K562 (cell line): ENCODE measurements around the gene PSMC2. TPM values are rescaled to one million over a fixed set of nuclear protein-coding genes. Genes with fewer than 3 reads are reported as not detected.

Experiments
- EWSR1 ChIP-seq: fragments of 450-650 bp; IDR thresholded peaks from 2 replicates; pipeline ENCODE4 v1.6.1; 2018; ENCODE audit warnings: borderline replicate concordance, mild to moderate bottlenecking, low read depth, moderate library complexity; ENCODE audit not compliant: partially characterized antibody
- FUS ChIP-seq: fragments of 200-400 bp; formaldehyde crosslinking; optimal IDR thresholded peaks from 2 replicates; pipeline ENCODE3; 2017; ENCODE audit warnings: low read depth, low read length
- HBP1 ChIP-seq: fragments of 450-650 bp; formaldehyde crosslinking; IDR thresholded peaks from 2 replicates; pipeline ENCODE4 v1.4.0; 2022; ENCODE audit warnings: missing genetic modification characterization
- IRF1 ChIP-seq: sonication (generic); formaldehyde crosslinking; IDR thresholded peaks from 2 replicates; pipeline ENCODE4 v1.8.0; 2022; ENCODE audit warnings: missing genetic modification reagents, mild to moderate bottlenecking, borderline replicate concordance
- MEF2A ChIP-seq: IDR thresholded peaks from 2 replicates; pipeline ENCODE4 v1.6.1; 2011; ENCODE audit warnings: low read depth, mild to moderate bottlenecking, low read length, moderate library complexity; ENCODE audit not compliant: control insufficient read depth
- NCOA6 ChIP-seq: fragments of 450-650 bp; IDR thresholded peaks from 2 replicates; pipeline ENCODE4 v1.6.1; 2017; ENCODE audit warnings: mild to moderate bottlenecking
- RAD51 ChIP-seq: fragments of 450-650 bp; IDR thresholded peaks from 2 replicates; pipeline ENCODE4 v1.7.1; 2016; ENCODE audit warnings: low read depth, mild to moderate bottlenecking, borderline replicate concordance
- SNAPC5 ChIP-seq: fragments of 250-450 bp; sonication (Bioruptor Pico); IDR thresholded peaks from 2 replicates; pipeline ENCODE4 v1.8.0; 2021; ENCODE audit warnings: moderate library complexity, mild to moderate bottlenecking, inconsistent platforms
- TAF7 ChIP-seq: fragments of 450-650 bp; IDR thresholded peaks from 2 replicates; pipeline ENCODE4 v1.6.1; 2016; ENCODE audit warnings: missing genetic modification characterization, missing compliant biosample characterization
- ZC3H11A ChIP-seq: IDR thresholded peaks from 2 replicates; pipeline ENCODE4 v1.6.1; 2012; ENCODE audit warnings: low read depth, low read length, improper control_type of control experiment
- ZNF165 ChIP-seq: fragments of 250-450 bp; sonication (Bioruptor Pico); IDR thresholded peaks from 2 replicates; pipeline ENCODE4 v1.4.0; 2020; ENCODE audit warnings: borderline replicate concordance
- ZNF609 ChIP-seq: sonication (generic); formaldehyde crosslinking; IDR thresholded peaks from 2 replicates; pipeline ENCODE4 v1.8.1; 2023; ENCODE audit warnings: missing genetic modification reagents, mild to moderate bottlenecking, borderline replicate concordance
- ZNF655 ChIP-seq: fragments of 250-450 bp; sonication (Bioruptor Pico); IDR thresholded peaks from 2 replicates; pipeline ENCODE4 v1.5.0; 2021
- polyA plus RNA-seq, 8 experiments: library from polyadenylated mRNA; depleted of rRNA in 4 of 8; stranded (reverse) in 5 of 8; unstranded in 3 of 8; fragments of >200 nt; fragmentation: Nextera tagmentation in 2 of 8; fragmentation: Illumina TruSeq in 1 of 8; extraction: Ambion mirVana in 2 of 8; extraction: Trizol in 1 of 8; gene quantifications; 2 replicates each; pipeline versions ENCODE4 v1.2.1 to v1.2.3, GENCODE V29; 2011 to 2014; ENCODE audit warnings: inconsistent platforms in 1 of 8, missing spikeins in 1 of 8
- total RNA-seq, 7 experiments: library from RNA; depleted of rRNA in 6 of 7; stranded (reverse); fragments of >200 nt in 6 of 7; fragmentation: Illumina TruSeq in 2 of 7; extraction: Trizol in 2 of 7; gene quantifications; 2 replicates each; pipeline versions ENCODE4 v1.2.1 to v1.2.3, GENCODE V29; 2011 to 2021; ENCODE audit warnings: low replicate concordance in 1 of 7

PSMC2 gene
- total and polyA plus RNA-seq, 9 of the 15 experiments (the other 6 are each of a cell fraction or from before 2014, with no cell fraction given): 316 to 1,105 (median 511) TPM

- no peak for TF ChIP-seq ZC3H11A
- TF ChIP-seq IRF1: no peak
- TF ChIP-seq ZNF655: no peak
- no peak for TF ChIP-seq NCOA6
- TF ChIP-seq ZNF165 (CRISPR knock-in tag): 0 out of 2 replicates have a peak, but pooled peaks have one; percentile 73
- no peak for TF ChIP-seq SNAPC5 (CRISPR knock-in tag)
- no peak for TF ChIP-seq EWSR1
- TF ChIP-seq ZNF609 (CRISPR knock-in tag): no peak
- peak; percentile 88 for TF ChIP-seq TAF7 (tag)
- no peak for TF ChIP-seq FUS
- TF ChIP-seq MEF2A: peak; percentile 39; the same call in 1 of the 2 replicates
- no peak for TF ChIP-seq HBP1 (CRISPR knock-in tag)
- no peak; the same call in 1 of the 2 replicates for TF ChIP-seq RAD51
Measured at GRCh38 chr7:103344453-103345149, 2.8 kb upstream of the PSMC2 start, which contains the start of gene DNAJC2 (continued).
